Esophagus muscularis mucosa (tissue), 2 donors: ENCODE data around the gene BCAS2.

Experiments
- POLR2A ChIP-seq: fragments of 450-650 bp; IDR thresholded peaks from one replicate; pipeline ENCODE4 v1.6.1; 2017; ENCODE audit warnings: antibody characterized with exemption, moderate library complexity, mild to moderate bottlenecking, low read depth
- POLR2AphosphoS5 ChIP-seq, 2 donors: sonication (generic); formaldehyde crosslinking; IDR thresholded peaks; one replicate each; pipeline ENCODE4 v1.6.1; 2017; ENCODE audit warnings: antibody characterized with exemption in 2 of 2

DNA sequence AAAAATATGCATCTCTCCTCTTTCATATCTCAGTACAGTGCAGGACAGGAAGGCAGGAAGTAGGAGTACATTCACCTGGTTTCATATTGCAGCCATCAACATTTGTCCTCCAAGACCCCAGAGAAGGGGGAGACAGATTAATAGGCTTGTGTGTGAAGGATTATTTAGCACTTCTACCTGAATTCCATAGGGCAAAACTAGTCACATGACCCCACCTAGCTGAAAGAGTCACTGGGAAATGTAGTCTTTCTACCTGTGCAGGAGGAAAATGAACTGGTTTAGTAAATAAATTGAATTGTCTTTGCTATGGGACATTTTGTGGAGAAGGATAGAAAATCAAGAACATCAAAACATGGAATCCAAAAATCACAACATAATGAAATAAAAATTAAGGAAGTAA is 56.5 kb downstream of the BCAS2 start:
- no peak for TF ChIP-seq POLR2A
- TF ChIP-seq POLR2AphosphoS5 (IDR thresholded peaks at IDR 0.05) = no peak
